Smooth muscle cell (in vitro differentiated cells): ENCODE measurements around the gene ARFRP1. TPM values are rescaled to one million over a fixed set of nuclear protein-coding genes. Genes with fewer than 3 reads are reported as not detected.
"Not testable (repeated sequence)": the region's sequence is repeated elsewhere in the genome, so short reads cannot be mapped to it uniquely, and the experiment has no call there.

ENCODE experiments used
- DNase-seq: peaks from one replicate; lab custom pipeline; 2025; ENCODE audit not compliant: unreplicated experiment; lab: John Stamatoyannopoulos, UW
- H2AFZ ChIP-seq: fragments of 200-600 bp; sonication (generic); 2 replicates; pipeline ENCODE4 v1.6.0; 2016; ENCODE audit warnings: antibody characterized with exemption, low read depth, mild to moderate bottlenecking
- H3F3A ChIP-seq: fragments of 200-600 bp; sonication (generic); 2 replicates; pipeline ENCODE4 v1.6.0; 2017; ENCODE audit warnings: antibody characterized with exemption, low read depth
- H3K27ac ChIP-seq: fragments of 200-600 bp; sonication (generic); 2 replicates; pipeline ENCODE4 v1.5.1; 2016; ENCODE audit warnings: low read depth, mild to moderate bottlenecking
- H3K27me3 ChIP-seq: fragments of 200-600 bp; sonication (generic); 2 replicates; pipeline ENCODE4 v1.6.1; 2016; ENCODE audit warnings: low read depth, mild to moderate bottlenecking
- H3K36me3 ChIP-seq: fragments of 200-600 bp; sonication (generic); 2 replicates; pipeline ENCODE4 v1.5.1; 2016; ENCODE audit warnings: low read depth
- H3K4me1 ChIP-seq: fragments of 200-600 bp; sonication (generic); 2 replicates; pipeline ENCODE4 v1.5.1; 2016; ENCODE audit warnings: low read depth
- H3K4me2 ChIP-seq: fragments of 200-600 bp; sonication (generic); 2 replicates; pipeline ENCODE4 v1.6.0; 2016; ENCODE audit warnings: mild to moderate bottlenecking
- H3K4me3 ChIP-seq: fragments of 200-600 bp; sonication (generic); 2 replicates; pipeline ENCODE4 v1.5.1; 2016; ENCODE audit warnings: mild to moderate bottlenecking
- H3K79me2 ChIP-seq: fragments of 200-600 bp; sonication (generic); 2 replicates; pipeline ENCODE4 v1.6.0; 2016; ENCODE audit warnings: low read depth, mild to moderate bottlenecking
- H3K9ac ChIP-seq: fragments of 200-600 bp; sonication (generic); 2 replicates; pipeline ENCODE4 v1.6.0; 2016; ENCODE audit warnings: low read depth
- H3K9me3 ChIP-seq: fragments of 200-600 bp; sonication (generic); replicated peaks from 2 replicates; pipeline ENCODE4 v1.5.1; 2016; ENCODE audit warnings: low read depth
- H4K20me1 ChIP-seq: fragments of 200-600 bp; sonication (generic); 2 replicates; pipeline ENCODE4 v1.6.0; 2016; ENCODE audit warnings: low read depth
- whole genome bisulfite sequencing: methylation state at CpG from one replicate; pipeline ENCODE4 v1.1.7; 2016; ENCODE audit warnings: low lambda C conversion rate; 5-methylcytosine and 5-hydroxymethylcytosine counted together
- polyA plus RNA-seq: library from polyadenylated mRNA; unstranded; fragments of >200 nt; fragmentation: Nextera tagmentation; extraction: Ambion mirVana; gene quantifications from 2 replicates; pipeline ENCODE4 v1.2.1, GENCODE V29; 2016
- total RNA-seq: library from RNA; depleted of rRNA; stranded (reverse); fragments of >200 nt; gene quantifications from 2 replicates; pipeline ENCODE4 v1.2.3, GENCODE V29; 2014
- TF ChIP-seq, protein P1 (sequence below): fragments of 200-600 bp; sonication (generic); IDR thresholded peaks from 2 replicates; pipeline ENCODE4 v1.5.1; 2017; ENCODE audit warnings: borderline replicate concordance, mild to moderate bottlenecking, antibody characterized with exemption; ENCODE audit not compliant: insufficient read depth, poor library complexity, severe bottlenecking

Gene ARFRP1
- total and polyA plus RNA-seq, 2 experiments from 2014 or later = 11.8 to 42.3 TPM

DNA sequence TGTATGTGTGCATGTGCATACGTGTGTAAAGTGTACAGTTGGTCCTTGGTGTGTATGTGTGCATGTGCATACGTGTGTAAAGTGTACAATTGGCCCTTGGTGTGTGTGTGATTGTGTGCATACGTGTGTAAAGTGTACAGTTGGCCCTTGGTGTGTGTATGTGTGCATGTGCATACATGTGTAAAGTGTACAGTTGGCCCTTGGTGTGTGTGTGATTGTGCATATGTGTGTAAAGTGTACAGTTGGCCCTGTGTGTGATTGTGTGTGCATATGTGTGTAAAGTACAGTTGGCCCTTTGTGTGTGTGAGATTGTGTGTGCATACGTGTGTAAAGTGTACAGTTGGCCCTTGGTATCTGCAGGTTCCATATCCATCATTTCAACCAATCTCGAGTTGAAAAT is 23.6 kb upstream of the ARFRP1 start:
- Histone ChIP-seq H3K9ac (no peak overlapping the region), H3K4me3 (no peak overlapping the region), H3F3A (no peaks in the 10 kb centered on the region), H3K4me2 (no peak overlapping the region), H3K27ac (no peak overlapping the region), H3K4me1 (no peaks in the 10 kb centered on the region), H2AFZ (no peak overlapping the region), H3K36me3 (no peaks in the 10 kb centered on the region), H4K20me1 (peaks cover 71% of the 10 kb centered on the region), H3K9me3 (no peaks in the 10 kb centered on the region), H3K79me2 (peaks cover 31% of the 10 kb centered on the region), H3K27me3 (no peaks in the 10 kb centered on the region)
- WGBS = 97% methylated on average over 5 of the region's 5 CpGs
- DNase-seq = no peak
- TF ChIP-seq, protein P1, sequence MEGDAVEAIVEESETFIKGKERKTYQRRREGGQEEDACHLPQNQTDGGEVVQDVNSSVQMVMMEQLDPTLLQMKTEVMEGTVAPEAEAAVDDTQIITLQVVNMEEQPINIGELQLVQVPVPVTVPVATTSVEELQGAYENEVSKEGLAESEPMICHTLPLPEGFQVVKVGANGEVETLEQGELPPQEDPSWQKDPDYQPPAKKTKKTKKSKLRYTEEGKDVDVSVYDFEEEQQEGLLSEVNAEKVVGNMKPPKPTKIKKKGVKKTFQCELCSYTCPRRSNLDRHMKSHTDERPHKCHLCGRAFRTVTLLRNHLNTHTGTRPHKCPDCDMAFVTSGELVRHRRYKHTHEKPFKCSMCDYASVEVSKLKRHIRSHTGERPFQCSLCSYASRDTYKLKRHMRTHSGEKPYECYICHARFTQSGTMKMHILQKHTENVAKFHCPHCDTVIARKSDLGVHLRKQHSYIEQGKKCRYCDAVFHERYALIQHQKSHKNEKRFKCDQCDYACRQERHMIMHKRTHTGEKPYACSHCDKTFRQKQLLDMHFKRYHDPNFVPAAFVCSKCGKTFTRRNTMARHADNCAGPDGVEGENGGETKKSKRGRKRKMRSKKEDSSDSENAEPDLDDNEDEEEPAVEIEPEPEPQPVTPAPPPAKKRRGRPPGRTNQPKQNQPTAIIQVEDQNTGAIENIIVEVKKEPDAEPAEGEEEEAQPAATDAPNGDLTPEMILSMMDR = no peak

DNA sequence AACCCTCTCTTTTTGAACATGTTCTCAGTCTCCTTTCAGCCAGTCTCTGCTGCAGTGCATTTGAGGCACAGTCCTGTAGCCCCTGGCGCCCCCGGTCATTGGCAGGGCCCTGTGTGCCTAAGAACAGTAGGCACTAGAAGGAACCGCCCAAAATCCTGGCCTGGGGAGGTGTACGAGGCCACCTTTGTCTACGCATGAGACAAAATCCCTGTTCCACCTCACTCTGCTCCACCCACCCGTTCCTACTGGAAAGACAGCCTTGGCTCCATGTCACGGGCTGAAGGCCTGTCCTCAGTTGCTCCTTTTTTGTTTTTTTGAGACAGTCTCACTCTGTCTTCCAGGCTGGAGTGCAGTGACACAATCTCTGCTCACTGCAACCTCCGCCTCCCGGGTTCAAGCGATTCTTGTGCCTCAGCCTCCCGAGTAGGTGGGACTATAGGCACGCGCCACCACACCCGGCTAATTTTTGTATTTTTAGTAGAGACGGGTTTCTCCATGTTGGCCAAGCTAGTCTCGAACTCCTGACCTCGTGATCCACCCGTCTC is 22.5 kb upstream of the ARFRP1 start:
- not testable (repeated sequence) for H3K9me3 ChIP-seq, H3K4me1 ChIP-seq, H3K4me3 ChIP-seq, H3K27me3 ChIP-seq, H2AFZ ChIP-seq, H3K36me3 ChIP-seq, H3K9ac ChIP-seq, H3F3A ChIP-seq, DNase-seq, H3K4me2 ChIP-seq, H3K27ac ChIP-seq
- Histone ChIP-seq H4K20me1 (peaks cover 61% of the 10 kb centered on the region), H3K79me2 (peaks cover 38% of the 10 kb centered on the region)
- 98% methylated on average over 18 of the region's 18 CpGs for WGBS

DNA sequence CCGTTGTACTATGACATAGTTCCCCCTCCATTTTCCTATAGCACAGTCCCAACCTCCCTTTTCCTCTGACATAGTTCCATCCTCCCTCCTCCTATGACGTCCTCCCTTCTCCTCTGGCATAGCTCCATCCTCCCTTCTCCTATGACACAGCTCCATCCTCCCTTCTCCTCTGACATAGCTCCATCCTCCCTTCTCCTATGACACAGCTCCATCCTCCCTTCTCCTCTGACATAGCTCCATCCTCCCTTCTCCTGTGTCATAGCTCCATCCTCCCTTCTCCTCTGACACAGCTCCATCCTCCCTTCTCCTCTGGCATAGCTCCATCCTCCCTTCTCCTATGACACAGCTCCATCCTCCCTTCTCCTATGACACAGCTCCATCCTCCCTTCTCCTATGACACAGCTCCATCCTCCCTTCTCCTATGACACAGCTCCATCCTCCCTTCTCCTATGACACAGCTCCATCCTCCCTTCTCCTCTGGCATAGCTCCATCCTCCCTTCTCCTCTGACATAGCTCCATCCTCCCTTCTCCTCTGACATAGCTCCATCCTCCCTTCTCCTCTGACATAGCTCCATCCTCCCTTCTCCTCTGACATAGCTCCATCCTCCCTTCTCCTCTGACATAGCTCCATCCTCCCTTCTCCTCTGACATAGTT is 15.3 kb upstream of the ARFRP1 start:
- 94% methylated on average over 2 of the region's 2 CpGs for WGBS
- Histone ChIP-seq H4K20me1 (peaks cover 13% of the 10 kb centered on the region), H3K79me2 (peaks cover 64% of the 10 kb centered on the region)
- H3K9ac ChIP-seq, H3K36me3 ChIP-seq, H3K27me3 ChIP-seq, H2AFZ ChIP-seq, H3K4me2 ChIP-seq, H3K9me3 ChIP-seq, H3K4me1 ChIP-seq, H3K4me3 ChIP-seq, H3K27ac ChIP-seq, H3F3A ChIP-seq, DNase-seq: not testable (repeated sequence)

DNA sequence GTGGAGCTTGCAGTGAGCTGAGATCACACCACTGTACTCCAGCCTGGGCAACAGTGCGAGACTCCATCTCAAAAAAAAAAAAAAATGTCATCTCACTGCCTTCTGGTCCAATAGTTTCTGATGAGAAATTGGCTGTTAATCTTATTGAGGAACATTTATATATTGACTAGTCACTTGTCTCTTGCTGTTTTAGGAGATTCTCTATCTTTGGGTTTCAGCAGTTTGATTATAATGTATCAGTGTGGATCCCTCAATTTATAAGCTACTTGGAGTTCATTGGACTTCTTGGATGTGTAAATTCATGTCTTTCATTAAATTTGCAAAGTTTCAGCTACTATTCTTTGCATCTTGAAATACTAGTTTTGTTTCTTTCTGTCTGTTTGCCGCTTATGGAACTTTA is 11.2 kb upstream of the ARFRP1 start:
- Histone ChIP-seq H3F3A (no peaks in the 10 kb centered on the region), H3K4me3 (no peak overlapping the region), H3K36me3 (peaks cover 21% of the 10 kb centered on the region), H3K9me3 (no peaks in the 10 kb centered on the region), H4K20me1 (peaks cover 9% of the 10 kb centered on the region), H3K4me1 (no peaks in the 10 kb centered on the region), H3K9ac (no peak overlapping the region), H3K79me2 (peaks cover 78% of the 10 kb centered on the region), H3K4me2 (no peak overlapping the region), H3K27ac (no peak overlapping the region), H3K27me3 (no peaks in the 10 kb centered on the region), H2AFZ (no peak overlapping the region)
- DNase-seq = no peak
- WGBS = 100% methylated on average over 2 of the region's 2 CpGs
- TF ChIP-seq, protein P1 = no peak
